Measurements from ENCODE around the gene EDAR.

DNA sequence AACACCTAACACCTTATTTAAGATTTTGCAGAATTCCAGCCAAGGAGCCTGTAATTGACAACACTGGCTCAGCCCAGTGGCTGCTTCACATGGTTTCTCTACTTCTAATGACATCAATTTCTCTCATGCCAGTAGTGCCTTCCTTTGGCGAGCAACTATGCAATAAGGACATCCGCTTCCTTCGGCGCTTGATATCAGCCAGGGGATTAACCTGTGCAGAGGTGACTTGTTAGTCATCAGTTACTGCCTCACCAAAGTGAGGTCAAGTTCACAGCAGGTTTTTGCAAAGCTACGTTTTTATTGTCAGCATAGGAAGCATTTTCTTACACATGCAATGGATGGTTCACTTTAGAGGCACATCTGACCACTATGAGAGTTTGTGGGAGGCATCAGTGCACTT lies 24.0 kb upstream of the EDAR start:
- TF ChIP-seq, protein P1, sequence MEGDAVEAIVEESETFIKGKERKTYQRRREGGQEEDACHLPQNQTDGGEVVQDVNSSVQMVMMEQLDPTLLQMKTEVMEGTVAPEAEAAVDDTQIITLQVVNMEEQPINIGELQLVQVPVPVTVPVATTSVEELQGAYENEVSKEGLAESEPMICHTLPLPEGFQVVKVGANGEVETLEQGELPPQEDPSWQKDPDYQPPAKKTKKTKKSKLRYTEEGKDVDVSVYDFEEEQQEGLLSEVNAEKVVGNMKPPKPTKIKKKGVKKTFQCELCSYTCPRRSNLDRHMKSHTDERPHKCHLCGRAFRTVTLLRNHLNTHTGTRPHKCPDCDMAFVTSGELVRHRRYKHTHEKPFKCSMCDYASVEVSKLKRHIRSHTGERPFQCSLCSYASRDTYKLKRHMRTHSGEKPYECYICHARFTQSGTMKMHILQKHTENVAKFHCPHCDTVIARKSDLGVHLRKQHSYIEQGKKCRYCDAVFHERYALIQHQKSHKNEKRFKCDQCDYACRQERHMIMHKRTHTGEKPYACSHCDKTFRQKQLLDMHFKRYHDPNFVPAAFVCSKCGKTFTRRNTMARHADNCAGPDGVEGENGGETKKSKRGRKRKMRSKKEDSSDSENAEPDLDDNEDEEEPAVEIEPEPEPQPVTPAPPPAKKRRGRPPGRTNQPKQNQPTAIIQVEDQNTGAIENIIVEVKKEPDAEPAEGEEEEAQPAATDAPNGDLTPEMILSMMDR (conservative IDR thresholded peaks at IDR 0.05 in 1 of 2, IDR thresholded peaks at IDR 0.05 in 1 of 2; ENCODE audit: low read depth in 1 of 2, low read length in 2 of 2) = no peak
- TF ChIP-seq EZH2 (IDR thresholded peaks at IDR 0.05; ENCODE audit: low read length, missing control alignments) = no peak

All from fibroblast of lung (primary cell).